Erythroblast (primary cell): ENCODE data around the gene RYR1.

Source experiments
- DNase-seq, 2 experiments: peaks; one replicate each; lab custom pipeline; 2025; lab: John Stamatoyannopoulos, UW
- GATA1 ChIP-seq: IDR thresholded peaks from 2 replicates; pipeline ENCODE4 v1.6.1; 2011; ENCODE audit warnings: low read depth, mild to moderate bottlenecking, control low read depth, low read length, moderate library complexity
- POLR2A ChIP-seq: IDR thresholded peaks from 2 replicates; pipeline ENCODE4 v1.6.1; 2011; ENCODE audit warnings: mild to moderate bottlenecking, low read length

The RYR1 gene

DNA sequence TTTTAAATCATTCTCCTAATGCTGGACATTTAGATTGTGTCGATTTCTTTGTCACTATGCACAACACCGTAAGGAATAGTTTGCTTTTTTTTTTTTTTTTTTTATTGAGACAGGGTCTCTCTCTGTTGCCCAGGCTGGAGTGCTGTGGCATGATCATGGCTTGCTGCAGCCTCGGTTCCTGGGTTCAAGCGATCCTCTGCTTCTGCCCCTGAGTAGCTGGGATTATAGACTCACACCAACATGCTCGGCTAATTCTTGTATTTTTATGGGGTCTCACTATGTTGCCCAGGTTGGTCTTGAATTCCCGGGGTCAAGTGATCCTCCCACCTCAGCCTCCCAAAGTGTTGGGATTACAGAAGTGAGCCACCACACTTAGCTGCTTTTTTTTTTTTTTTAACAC is 86.5 kb downstream of the RYR1 start:
- TF ChIP-seq GATA1: no peak
- no peak for TF ChIP-seq POLR2A
- no peak for DNase-seq

DNA sequence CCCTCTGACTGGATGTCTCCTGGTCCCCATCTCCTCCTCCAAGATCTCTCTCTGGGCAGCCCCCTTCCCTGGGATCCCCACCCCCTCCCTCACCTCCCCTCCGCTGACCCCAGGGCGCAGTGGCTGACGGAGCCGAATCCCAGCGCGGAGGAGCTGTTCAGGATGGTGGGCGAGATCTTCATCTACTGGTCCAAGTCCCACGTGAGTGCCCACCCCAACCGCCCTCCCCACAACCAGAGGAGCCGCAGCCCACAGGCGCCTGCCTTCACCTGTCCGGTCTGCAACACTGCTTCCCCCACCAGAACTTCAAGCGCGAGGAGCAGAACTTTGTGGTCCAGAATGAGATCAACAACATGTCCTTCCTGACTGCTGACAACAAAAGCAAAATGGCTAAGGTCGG is 89.4 kb downstream of the RYR1 start:
- no peak for DNase-seq
- no peak for TF ChIP-seq GATA1
- no peak for TF ChIP-seq POLR2A

DNA sequence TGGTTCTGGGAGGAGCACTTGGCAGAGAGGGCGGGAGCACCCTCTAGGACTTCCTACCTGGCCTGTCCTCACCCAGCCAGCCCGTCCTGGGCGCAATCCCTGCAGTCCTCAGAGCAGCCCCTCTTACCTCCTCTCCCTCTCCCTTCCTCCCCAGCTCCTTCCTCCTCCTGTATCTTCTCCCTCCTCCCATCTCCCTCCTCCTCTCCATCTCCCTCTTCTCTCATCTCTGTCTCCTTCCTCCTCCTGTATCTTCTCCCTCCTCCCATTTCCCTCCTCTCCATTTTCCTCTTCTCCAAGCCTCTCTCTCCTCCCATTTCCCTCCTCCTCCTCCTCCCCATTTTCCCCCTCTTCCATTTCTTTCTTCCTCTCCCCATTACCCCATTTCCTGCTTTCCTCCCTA is 89.8 kb downstream of the RYR1 start:
- DNase-seq: no peak
- no peak for TF ChIP-seq GATA1
- no peak for TF ChIP-seq POLR2A

DNA sequence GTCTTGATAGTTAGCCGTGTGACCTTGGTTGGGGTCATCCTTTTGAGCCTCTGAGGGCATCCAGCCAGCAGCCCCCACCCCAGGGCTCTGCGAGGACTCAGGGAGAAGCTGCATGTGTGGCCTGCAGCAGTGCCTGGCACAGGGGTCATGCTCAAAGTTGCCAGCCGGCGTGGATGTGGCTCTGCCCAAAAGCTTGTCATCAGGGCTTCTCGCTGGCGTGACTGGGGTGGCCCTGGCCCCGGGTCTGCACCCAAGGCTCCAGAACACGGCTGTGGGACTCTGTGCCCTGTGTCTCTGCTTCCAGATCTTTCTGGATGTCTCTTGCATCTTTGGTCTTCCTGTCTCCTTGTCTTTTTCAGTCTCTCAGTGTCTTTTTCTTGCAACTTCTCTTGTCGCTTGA is 90.9 kb downstream of the RYR1 start:
- no peak for DNase-seq
- TF ChIP-seq POLR2A: no peak
- TF ChIP-seq GATA1: no peak

DNA sequence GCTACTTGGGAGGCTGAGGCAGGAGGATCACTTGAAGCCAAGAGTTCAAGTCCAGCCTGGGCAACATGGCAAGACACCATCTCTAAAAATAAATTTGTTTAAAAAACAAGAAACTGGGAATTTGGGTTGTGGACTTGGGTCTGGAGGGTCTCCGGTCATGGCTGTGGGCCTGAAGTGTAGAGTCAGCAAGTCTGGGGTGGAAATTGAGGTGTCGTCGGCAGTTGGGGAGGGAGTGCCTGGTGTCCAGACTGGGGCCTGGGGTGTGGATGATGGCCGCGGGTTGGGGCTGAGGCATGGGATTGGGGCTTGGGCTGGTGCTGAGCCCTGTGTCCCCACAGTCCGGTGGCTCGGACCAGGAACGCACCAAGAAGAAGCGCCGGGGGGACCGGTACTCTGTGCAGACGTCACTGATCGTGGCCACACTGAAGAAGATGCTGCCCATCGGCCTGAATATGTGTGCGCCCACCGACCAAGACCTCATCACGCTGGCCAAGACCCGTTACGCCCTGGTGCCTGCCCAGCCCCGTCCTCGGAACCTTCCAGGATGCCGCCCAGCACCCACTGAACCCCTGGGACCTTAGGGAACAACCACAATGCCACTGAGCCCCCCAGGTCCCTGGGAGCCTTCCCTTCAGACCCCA is 91.6 kb downstream of the RYR1 start:
- TF ChIP-seq POLR2A (no peak), GATA1 (no peak)
- no peak for DNase-seq

DNA sequence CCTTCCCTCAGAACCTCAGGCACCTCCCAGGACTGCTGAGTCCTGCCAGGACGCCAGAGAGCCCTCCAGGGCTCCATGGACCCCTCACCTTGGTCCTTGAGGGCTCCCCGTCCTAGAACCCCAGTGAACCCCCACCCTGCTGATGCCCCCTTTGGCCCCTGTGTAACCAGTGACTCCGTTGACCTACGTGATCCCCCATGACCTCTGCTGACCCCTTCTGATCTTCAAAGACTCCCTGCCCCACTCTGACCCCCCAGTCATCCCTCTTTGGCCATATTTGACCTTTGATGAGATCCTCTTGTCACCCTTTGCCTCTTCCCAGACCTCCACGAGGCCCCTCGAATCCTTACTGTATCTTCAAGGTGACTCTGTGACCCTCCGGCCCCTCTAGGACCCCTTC is 92.9 kb downstream of the RYR1 start:
- TF ChIP-seq GATA1 (no peak), POLR2A (no peak)
- no peak for DNase-seq

DNA sequence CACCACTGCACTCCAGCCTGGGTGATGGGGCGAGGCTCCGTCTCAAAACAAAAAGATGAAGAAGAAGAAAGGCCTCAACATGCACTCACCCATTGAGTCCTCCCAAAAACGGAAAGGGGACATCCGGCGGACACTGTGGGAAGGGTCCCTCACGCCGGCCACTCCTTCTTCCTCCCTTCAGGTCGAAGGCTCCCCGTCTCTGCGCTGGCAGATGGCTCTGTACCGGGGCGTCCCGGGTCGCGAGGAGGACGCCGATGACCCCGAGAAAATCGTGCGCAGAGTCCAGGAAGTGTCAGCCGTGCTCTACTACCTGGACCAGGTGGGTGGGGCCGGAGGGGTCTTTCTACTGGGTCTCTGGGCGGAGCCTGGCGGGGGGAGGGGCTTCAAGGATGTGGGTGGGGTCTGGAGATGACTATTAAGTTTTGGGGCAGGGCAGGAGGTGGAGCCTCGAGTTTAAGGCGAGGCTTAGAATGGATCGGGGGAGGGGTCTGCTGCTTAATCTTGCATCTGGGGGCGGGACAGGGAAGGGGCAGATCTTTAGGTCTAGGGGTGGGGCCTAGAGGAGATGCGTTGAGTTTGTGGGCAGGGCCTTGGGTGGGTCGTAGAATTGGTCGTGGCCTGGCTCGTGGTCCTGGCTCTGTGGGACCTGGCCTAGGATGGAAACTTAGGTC is 94.1 kb downstream of the RYR1 start:
- peak; percentile 24 to 38 for DNase-seq
- TF ChIP-seq POLR2A (no peak), GATA1 (no peak)

DNA sequence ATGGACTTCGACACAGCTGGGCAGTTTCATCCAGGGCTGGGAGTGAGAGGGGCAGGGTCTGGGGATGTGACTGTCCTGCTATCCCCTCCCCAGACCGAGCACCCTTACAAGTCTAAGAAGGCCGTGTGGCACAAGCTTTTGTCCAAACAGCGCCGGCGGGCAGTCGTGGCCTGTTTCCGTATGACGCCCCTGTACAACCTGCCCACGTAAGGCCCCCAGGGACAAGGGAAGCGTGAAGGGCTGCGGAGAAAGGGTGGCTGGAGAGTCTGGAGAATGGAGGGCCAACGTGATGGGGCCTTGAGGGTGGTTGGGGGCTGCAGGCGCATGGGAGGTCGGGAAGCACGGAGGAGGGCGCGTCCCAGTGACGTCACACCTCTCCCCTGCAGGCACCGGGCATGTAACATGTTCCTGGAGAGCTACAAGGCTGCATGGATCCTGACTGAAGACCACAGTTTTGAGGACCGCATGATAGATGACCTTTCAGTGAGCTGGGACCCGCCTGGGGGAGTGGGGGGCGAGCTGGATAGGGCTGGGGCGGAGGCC is 94.8 kb downstream of the RYR1 start:
- TF ChIP-seq POLR2A (no peak), GATA1 (no peak)
- DNase-seq: no peak

DNA sequence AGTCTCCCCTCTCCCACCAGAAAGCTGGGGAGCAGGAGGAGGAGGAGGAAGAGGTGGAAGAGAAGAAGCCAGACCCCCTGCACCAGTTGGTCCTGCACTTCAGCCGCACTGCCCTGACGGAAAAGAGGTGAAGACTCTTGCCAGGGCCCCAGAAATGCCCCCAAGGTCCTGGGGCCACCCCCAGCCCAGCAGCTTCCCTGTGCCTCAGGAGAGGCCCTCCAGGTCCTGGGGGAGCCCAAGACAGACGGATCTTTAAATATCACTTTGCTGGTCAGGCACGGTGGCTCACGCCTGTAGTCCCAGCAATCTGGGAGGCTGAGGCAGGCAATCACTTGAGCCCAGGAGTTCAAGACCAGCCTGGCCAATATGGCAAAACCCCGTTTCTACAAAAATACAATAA is 95.4 kb downstream of the RYR1 start:
- DNase-seq: no peak
- no peak for TF ChIP-seq GATA1
- no peak for TF ChIP-seq POLR2A

DNA sequence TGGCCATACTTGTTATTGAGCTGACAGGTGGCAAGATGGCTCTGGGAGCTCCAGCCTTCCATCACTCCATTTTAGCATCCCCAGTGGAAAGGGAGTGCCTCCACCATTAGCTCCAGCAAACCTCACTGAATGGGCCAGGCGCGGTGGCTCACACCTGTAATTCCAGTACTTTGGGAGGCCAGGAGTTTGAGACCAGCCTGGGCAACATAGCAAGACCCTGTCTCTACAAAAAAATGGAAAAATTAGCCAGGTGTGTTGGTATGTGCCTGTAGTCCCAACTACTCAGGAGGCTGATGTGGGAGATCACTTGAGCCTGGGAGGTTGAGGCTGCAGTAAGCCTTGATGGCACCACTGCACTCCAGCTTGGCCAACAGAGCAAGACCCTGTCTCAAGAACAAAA is 98.0 kb downstream of the RYR1 start:
- no peak for TF ChIP-seq GATA1
- TF ChIP-seq POLR2A: no peak
- DNase-seq: no peak

DNA sequence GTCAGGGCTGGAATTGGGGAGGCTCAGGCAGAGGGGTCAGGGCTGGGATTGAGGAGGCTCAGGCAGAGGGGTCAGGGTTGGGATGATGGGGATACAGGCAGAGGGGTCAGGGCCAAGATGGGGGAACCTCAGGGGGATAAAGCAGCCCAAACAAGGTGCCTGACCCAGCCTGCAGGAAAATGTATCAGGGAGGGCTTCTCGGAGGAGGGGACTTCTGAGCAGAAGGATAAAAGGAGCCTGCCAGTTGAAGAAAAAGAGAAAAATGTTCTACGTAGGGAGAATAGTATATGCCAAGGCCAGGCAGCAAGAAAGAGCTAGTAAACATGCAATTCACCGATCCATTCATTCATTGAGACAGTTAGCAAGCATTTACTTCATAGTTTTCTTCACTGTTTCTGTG is 99.4 kb downstream of the RYR1 start:
- DNase-seq: no peak
- TF ChIP-seq POLR2A (no peak), GATA1 (no peak)

DNA sequence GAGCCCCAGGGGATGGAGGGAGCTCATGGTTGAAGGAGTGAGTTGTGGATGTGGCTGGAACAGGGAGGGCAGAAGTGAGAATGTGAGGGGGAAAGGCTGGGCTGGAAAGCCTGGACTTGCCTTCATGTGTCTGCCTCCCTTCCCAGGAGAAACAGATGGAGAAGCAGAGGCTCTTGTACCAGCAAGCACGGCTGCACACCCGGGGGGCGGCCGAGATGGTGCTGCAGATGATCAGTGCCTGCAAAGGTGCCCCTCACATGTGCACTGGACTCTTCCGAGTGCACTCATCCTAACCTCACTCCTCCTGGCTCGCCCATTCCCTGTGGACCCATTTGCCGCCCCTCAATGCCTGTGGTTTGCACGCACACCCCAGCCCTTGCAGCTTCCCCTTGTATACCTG is 101.1 kb downstream of the RYR1 start:
- no peak for TF ChIP-seq POLR2A
- no peak for TF ChIP-seq GATA1

DNA sequence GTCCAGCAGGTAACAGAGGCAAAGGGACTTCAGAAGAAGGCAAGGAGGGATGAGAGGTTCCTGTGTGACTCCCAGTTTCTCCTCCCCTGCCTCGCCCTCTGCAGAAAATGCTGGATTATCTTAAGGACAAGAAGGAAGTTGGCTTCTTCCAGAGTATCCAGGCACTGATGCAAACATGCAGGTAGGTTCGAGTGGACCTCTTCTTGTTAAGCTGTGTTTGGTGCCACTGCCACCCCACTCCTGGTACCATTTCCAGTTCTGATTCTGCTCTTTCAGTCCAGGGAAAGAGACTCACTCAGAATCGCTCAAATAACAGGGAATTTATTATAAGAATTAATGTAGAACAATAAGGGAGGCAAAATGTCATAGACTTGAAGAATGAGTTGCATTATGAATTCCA is 101.7 kb downstream of the RYR1 start:
- TF ChIP-seq GATA1: no peak
- TF ChIP-seq POLR2A: no peak
- DNase-seq: no peak

More for the DNA sequence above, 101.1 kb downstream of the RYR1 start:
- DNase-seq: no peak

DNA sequence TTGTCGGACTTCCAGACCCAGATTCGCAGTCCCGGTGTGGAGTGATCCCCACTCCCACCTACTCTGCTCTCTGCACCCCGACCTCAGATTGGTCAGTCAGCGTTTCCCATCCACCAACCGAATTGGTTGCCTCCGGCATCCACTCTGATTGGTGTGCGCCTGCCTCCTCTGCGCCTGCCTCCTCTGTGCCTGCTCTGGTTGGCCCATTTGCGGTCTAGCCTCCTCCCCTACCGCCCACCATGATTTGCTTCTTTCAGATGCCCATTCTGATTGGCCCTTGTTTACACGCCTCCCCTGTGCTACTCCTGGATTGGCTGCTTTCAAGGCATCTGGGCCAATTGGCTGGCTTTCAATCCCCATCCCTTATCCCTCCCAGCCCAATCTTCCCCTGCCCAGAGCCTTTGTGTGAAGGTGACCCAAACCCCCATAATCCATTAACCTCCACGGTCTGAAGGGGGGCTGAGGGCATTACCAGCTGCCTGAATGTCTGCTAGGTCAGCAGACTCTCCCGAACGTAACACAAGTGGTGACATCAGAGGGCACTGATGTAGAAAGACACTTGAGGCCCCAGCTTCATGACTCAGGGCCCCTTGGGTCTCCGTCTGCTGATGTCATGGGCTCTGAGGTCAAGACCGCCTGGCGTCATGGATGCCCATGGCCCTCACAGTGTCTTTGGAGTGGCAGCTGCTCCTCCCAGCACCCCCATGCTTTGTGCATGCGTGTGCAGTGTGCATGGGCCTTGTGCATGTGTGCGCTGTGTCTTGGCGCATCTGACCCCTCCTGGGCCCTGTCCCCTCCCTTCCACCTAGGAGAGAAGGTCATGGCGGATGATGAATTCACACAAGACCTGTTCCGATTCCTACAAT is 103.8 kb downstream of the RYR1 start:
- TF ChIP-seq GATA1: no peak
- no peak for TF ChIP-seq POLR2A

More for the DNA sequence above, 103.8 kb downstream of the RYR1 start:
- no peak for DNase-seq
